Measurements from ENCODE around the gene TBC1D4. TPM values are rescaled to one million over a fixed set of nuclear protein-coding genes. Genes with fewer than 3 reads are reported as not detected.
"Not testable (repeated sequence)": the region's sequence is repeated elsewhere in the genome, so short reads cannot be mapped to it uniquely, and the experiment has no call there.

Gene TBC1D4
- total RNA-seq, 1 donor from 2014 or later: 19.8 TPM

DNA sequence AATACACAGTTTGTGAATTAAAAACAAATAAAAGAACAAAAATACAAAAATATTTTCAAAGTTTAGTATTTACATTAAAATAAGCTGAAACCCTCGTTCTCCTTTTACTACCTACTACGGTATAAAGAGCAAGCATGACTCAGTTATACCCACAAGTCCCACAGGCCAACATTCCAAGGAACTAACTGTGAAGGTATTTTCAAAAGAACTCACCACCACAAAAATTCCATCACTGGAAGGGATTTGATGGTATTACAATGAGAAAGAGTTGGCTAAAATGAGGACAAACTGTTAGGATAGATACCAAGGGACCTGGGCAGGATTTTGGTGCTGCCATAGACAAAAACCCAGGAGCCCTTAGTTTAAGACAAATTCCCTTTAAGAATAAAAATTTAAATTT lies 122.7 kb downstream of the TBC1D4 start:
- H3K9me3 ChIP-seq (ENCODE audit: control insufficient read depth in 3 of 3, low read length in 3 of 3): no peaks in the 10 kb centered on the region
- H3K27me3 ChIP-seq (ENCODE audit: control insufficient read depth in 3 of 3, insufficient read depth in 3 of 3, low read length in 3 of 3): no peaks in the 10 kb centered on the region
- peaks cover 0 to 26% (median 11%) of the 10 kb centered on the region in 3 donors for H3K36me3 ChIP-seq (ENCODE audit: control insufficient read depth in 3 of 3, insufficient read depth in 3 of 3, low read length in 3 of 3)
- peaks cover 3 to 12% (median 11%) of the 10 kb centered on the region in 3 donors for H3K4me1 ChIP-seq (ENCODE audit: control insufficient read depth in 3 of 3, insufficient read depth in 3 of 3, low read length in 3 of 3)
- H3K9ac ChIP-seq (ENCODE audit: low read depth in 1 of 3, low read length in 3 of 3): no peak overlapping the region
- no peak overlapping the region for H3K27ac ChIP-seq (ENCODE audit: low read depth, low read length)
- no peak overlapping the region for H3K4me3 ChIP-seq (ENCODE audit: low read length in 3 of 3)

GRCh38 chr13:75357576-75358289 lies 124.2 kb downstream of the TBC1D4 start:
- H3K4me3 ChIP-seq (ENCODE audit: low read length in 3 of 3): no peak overlapping the region
- peaks cover 0 to 26% (median 11%) of the 10 kb centered on the region in 3 donors for H3K36me3 ChIP-seq (ENCODE audit: control insufficient read depth in 3 of 3, insufficient read depth in 3 of 3, low read length in 3 of 3)
- H3K4me1 ChIP-seq (ENCODE audit: control insufficient read depth in 3 of 3, insufficient read depth in 3 of 3, low read length in 3 of 3): peaks cover 7 to 19% (median 15%) of the 10 kb centered on the region in 3 donors
- H3K9ac ChIP-seq (ENCODE audit: low read depth in 1 of 3, low read length in 3 of 3): no peak overlapping the region
- H3K27ac ChIP-seq (ENCODE audit: low read depth, low read length): no peak overlapping the region
- H3K27me3 ChIP-seq (ENCODE audit: control insufficient read depth in 3 of 3, insufficient read depth in 3 of 3, low read length in 3 of 3): no peaks in the 10 kb centered on the region
- H3K9me3 ChIP-seq (ENCODE audit: control insufficient read depth in 3 of 3, low read length in 3 of 3): no peaks in the 10 kb centered on the region

DNA sequence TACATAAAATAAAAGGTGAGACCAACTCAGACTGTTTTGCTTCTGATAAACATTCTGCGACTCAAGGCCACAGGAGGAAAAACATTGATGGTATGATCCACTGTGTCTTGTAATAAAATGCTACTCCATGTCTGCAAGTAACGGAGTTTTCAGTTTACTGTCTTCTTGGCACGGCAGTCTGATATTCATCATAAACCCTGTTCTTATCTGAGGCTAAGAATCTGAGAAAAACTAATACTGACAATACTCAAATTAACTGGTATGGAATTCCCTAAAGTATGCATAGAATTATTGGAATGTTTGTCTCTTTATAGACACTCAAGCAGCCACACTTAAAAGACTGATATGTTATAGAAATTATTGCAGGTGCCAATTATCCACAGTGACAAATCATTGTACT lies 125.5 kb downstream of the TBC1D4 start:
- no peak overlapping the region for H3K27ac ChIP-seq (ENCODE audit: low read depth, low read length)

DNA sequence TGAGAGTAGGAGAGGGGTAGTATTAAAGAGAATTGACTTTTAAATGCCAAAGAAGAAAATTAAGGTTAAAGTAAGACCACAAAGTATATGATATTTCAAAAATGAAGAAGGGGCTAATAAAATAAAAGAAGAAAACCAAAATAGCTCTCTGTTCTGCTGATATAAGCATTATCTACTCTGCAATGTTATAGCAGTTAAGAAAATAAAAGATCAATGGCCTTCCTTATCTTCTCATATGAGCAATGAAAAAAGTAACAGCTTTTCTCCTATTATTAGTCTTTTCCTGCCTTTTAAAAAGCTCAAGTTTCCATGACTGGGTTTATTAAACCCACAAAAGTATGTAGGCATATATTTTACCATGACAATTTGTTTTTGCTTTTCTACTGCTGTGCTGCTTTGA lies 126.4 kb downstream of the TBC1D4 start:
- no peaks in the 10 kb centered on the region for H3K9me3 ChIP-seq (ENCODE audit: control insufficient read depth in 3 of 3, low read length in 3 of 3)
- peaks cover 7 to 19% (median 13%) of the 10 kb centered on the region in 3 donors for H3K4me1 ChIP-seq (ENCODE audit: control insufficient read depth in 3 of 3, insufficient read depth in 3 of 3, low read length in 3 of 3)
- peaks cover 0 to 22% (median 5%) of the 10 kb centered on the region in 3 donors for H3K36me3 ChIP-seq (ENCODE audit: control insufficient read depth in 3 of 3, insufficient read depth in 3 of 3, low read length in 3 of 3)
- no peak overlapping the region for H3K9ac ChIP-seq (ENCODE audit: low read depth in 1 of 3, low read length in 3 of 3)
- no peak overlapping the region for H3K27ac ChIP-seq (ENCODE audit: low read depth, low read length)
- no peak overlapping the region for H3K4me3 ChIP-seq (ENCODE audit: low read length in 3 of 3)
- H3K27me3 ChIP-seq (ENCODE audit: control insufficient read depth in 3 of 3, insufficient read depth in 3 of 3, low read length in 3 of 3): no peaks in the 10 kb centered on the region

More for the DNA sequence above, 125.5 kb downstream of the TBC1D4 start:
- Histone ChIP-seq H3K9ac (ENCODE audit: low read depth in 1 of 3, low read length in 3 of 3) (no peak overlapping the region), H3K4me3 (ENCODE audit: low read length in 3 of 3) (no peak overlapping the region), H3K4me1 (ENCODE audit: control insufficient read depth in 3 of 3, insufficient read depth in 3 of 3, low read length in 3 of 3) (peaks cover 7 to 19% (median 13%) of the 10 kb centered on the region in 3 donors), H3K36me3 (ENCODE audit: control insufficient read depth in 3 of 3, insufficient read depth in 3 of 3, low read length in 3 of 3) (peaks cover 0 to 22% (median 5%) of the 10 kb centered on the region in 3 donors), H3K9me3 (ENCODE audit: control insufficient read depth in 3 of 3, low read length in 3 of 3) (no peaks in the 10 kb centered on the region), H3K27me3 (ENCODE audit: control insufficient read depth in 3 of 3, insufficient read depth in 3 of 3, low read length in 3 of 3) (no peaks in the 10 kb centered on the region)

GRCh38 chr13:75353781-75354193 lies 128.2 kb downstream of the TBC1D4 start:
- Histone ChIP-seq H3K4me3 (ENCODE audit: low read length in 3 of 3) (no peak overlapping the region), H3K36me3 (ENCODE audit: control insufficient read depth in 3 of 3, insufficient read depth in 3 of 3, low read length in 3 of 3) (peaks cover 0 to 24% (median 9%) of the 10 kb centered on the region in 3 donors), H3K27me3 (ENCODE audit: control insufficient read depth in 3 of 3, insufficient read depth in 3 of 3, low read length in 3 of 3) (no peaks in the 10 kb centered on the region), H3K27ac (ENCODE audit: low read depth, low read length) (peak overlapping the region; percentile 31), H3K9me3 (ENCODE audit: control insufficient read depth in 3 of 3, low read length in 3 of 3) (no peaks in the 10 kb centered on the region), H3K4me1 (ENCODE audit: control insufficient read depth in 3 of 3, insufficient read depth in 3 of 3, low read length in 3 of 3) (peaks cover 7 to 19% (median 13%) of the 10 kb centered on the region in 3 donors), H3K9ac (ENCODE audit: low read depth in 1 of 3, low read length in 3 of 3) (peak overlapping the region in 1 of 3 donors; percentile 4)

DNA sequence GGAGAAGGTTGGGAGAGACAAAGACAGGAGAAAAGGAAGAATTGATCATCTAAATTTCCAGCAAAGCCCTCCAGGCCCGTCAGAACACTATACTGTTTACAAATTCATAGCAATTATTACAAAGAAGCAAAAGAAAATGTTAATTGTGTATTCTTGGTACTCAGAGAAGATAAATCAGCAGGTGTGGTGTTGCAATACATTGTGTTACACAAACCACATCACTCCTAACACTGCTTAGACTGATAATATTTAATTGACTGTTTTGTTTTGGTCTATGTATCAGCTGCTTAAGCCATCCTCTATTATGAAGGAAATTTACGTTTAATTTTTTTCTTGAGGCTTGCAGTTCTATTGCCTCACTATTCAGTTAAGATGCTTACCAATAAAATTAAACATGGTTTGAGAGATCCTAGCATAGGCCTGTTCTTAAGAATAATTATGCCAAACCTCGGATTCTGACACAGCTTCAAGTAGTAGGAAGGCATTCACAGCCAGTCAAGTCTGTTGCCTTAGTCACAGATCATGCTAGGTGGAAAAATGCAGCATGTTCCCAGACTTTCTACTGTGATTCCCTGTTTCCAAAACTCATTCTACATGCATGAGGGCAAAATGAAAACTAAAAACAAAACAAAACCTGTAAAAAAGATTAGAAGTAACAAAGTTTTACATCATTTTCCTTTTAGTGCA lies 129.2 kb downstream of the TBC1D4 start:
- peaks cover 7 to 19% (median 13%) of the 10 kb centered on the region in 3 donors for H3K4me1 ChIP-seq (ENCODE audit: control insufficient read depth in 3 of 3, insufficient read depth in 3 of 3, low read length in 3 of 3)
- no peak overlapping the region for H3K4me3 ChIP-seq (ENCODE audit: low read length in 3 of 3)
- H3K36me3 ChIP-seq (ENCODE audit: control insufficient read depth in 3 of 3, insufficient read depth in 3 of 3, low read length in 3 of 3): peaks cover 6 to 26% (median 15%) of the 10 kb centered on the region in 3 donors
- H3K9ac ChIP-seq (ENCODE audit: low read depth in 1 of 3, low read length in 3 of 3): no peak overlapping the region
- no peaks in the 10 kb centered on the region for H3K27me3 ChIP-seq (ENCODE audit: control insufficient read depth in 3 of 3, insufficient read depth in 3 of 3, low read length in 3 of 3)
- H3K27ac ChIP-seq (ENCODE audit: low read depth, low read length): no peak overlapping the region
- no peaks in the 10 kb centered on the region for H3K9me3 ChIP-seq (ENCODE audit: control insufficient read depth in 3 of 3, low read length in 3 of 3)

- not testable (repeated sequence) for H3K27me3 ChIP-seq (ENCODE audit: control insufficient read depth in 3 of 3, insufficient read depth in 3 of 3, low read length in 3 of 3); H3K9me3 ChIP-seq (ENCODE audit: control insufficient read depth in 3 of 3, low read length in 3 of 3); H3K4me3 ChIP-seq (ENCODE audit: low read length in 3 of 3); H3K9ac ChIP-seq (ENCODE audit: low read depth in 1 of 3, low read length in 3 of 3); H3K27ac ChIP-seq (ENCODE audit: low read depth, low read length)
- Histone ChIP-seq H3K36me3 (ENCODE audit: control insufficient read depth in 3 of 3, insufficient read depth in 3 of 3, low read length in 3 of 3) (peaks cover 6 to 30% (median 20%) of the 10 kb centered on the region in 3 donors), H3K4me1 (ENCODE audit: control insufficient read depth in 3 of 3, insufficient read depth in 3 of 3, low read length in 3 of 3) (peaks cover 7 to 19% (median 13%) of the 10 kb centered on the region in 3 donors)
Measured at GRCh38 chr13:75351538-75351937, 130.4 kb downstream of the TBC1D4 start.

DNA sequence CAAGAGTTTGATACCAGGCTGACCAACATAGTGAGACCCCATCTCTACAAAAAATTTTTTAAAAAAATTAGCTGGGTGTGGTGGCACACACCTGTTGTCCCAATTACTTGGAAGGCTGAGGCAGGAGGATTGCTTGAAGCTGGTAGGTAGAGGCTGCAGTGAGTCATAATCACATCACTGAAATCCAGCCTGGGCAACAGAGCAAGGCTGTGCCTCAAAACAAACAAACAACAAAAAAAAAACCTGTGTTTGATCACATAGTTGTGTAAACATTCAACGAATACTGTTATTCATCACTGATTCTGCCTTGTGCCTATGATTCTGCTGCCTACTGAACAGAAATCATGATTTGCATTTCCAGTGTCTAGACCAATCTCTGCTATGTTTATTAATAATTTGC lies 134.0 kb downstream of the TBC1D4 start:
- no peaks in the 10 kb centered on the region for H3K27me3 ChIP-seq (ENCODE audit: control insufficient read depth in 3 of 3, insufficient read depth in 3 of 3, low read length in 3 of 3)
- no peak overlapping the region for H3K27ac ChIP-seq (ENCODE audit: low read depth, low read length)
- H3K4me3 ChIP-seq (ENCODE audit: low read length in 3 of 3): no peak overlapping the region
- H3K36me3 ChIP-seq (ENCODE audit: control insufficient read depth in 3 of 3, insufficient read depth in 3 of 3, low read length in 3 of 3): peaks cover 6 to 24% (median 18%) of the 10 kb centered on the region in 3 donors
- no peaks in the 10 kb centered on the region for H3K9me3 ChIP-seq (ENCODE audit: control insufficient read depth in 3 of 3, low read length in 3 of 3)
- H3K4me1 ChIP-seq (ENCODE audit: control insufficient read depth in 3 of 3, insufficient read depth in 3 of 3, low read length in 3 of 3): peaks cover 0 to 5% (median 2%) of the 10 kb centered on the region in 3 donors
- no peak overlapping the region for H3K9ac ChIP-seq (ENCODE audit: low read depth in 1 of 3, low read length in 3 of 3)

GRCh38 chr13:75347457-75347856 lies 134.5 kb downstream of the TBC1D4 start:
- Histone ChIP-seq H3K4me3 (ENCODE audit: low read length in 3 of 3) (no peak overlapping the region), H3K9me3 (ENCODE audit: control insufficient read depth in 3 of 3, low read length in 3 of 3) (no peaks in the 10 kb centered on the region), H3K27ac (ENCODE audit: low read depth, low read length) (no peak overlapping the region), H3K27me3 (ENCODE audit: control insufficient read depth in 3 of 3, insufficient read depth in 3 of 3, low read length in 3 of 3) (no peaks in the 10 kb centered on the region), H3K9ac (ENCODE audit: low read depth in 1 of 3, low read length in 3 of 3) (no peak overlapping the region), H3K36me3 (ENCODE audit: control insufficient read depth in 3 of 3, insufficient read depth in 3 of 3, low read length in 3 of 3) (peaks cover 6 to 24% (median 18%) of the 10 kb centered on the region in 3 donors), H3K4me1 (ENCODE audit: control insufficient read depth in 3 of 3, insufficient read depth in 3 of 3, low read length in 3 of 3) (peaks cover 0 to under 1% (median 0%) of the 10 kb centered on the region in 3 donors)

GRCh38 chr13:75345193-75345592 lies 136.8 kb downstream of the TBC1D4 start:
- Histone ChIP-seq H3K4me3 (ENCODE audit: low read length in 3 of 3) (no peak overlapping the region), H3K9me3 (ENCODE audit: control insufficient read depth in 3 of 3, low read length in 3 of 3) (no peaks in the 10 kb centered on the region), H3K36me3 (ENCODE audit: control insufficient read depth in 3 of 3, insufficient read depth in 3 of 3, low read length in 3 of 3) (peaks cover 6 to 33% (median 32%) of the 10 kb centered on the region in 3 donors), H3K27me3 (ENCODE audit: control insufficient read depth in 3 of 3, insufficient read depth in 3 of 3, low read length in 3 of 3) (no peaks in the 10 kb centered on the region), H3K9ac (ENCODE audit: low read depth in 1 of 3, low read length in 3 of 3) (no peak overlapping the region), H3K4me1 (ENCODE audit: control insufficient read depth in 3 of 3, insufficient read depth in 3 of 3, low read length in 3 of 3) (no peaks in the 10 kb centered on the region), H3K27ac (ENCODE audit: low read depth, low read length) (no peak overlapping the region)

Measured in skeletal muscle tissue (tissue), 4 donors.